IMR-90 (cell line): Measurements from ENCODE around the gene SH2B3. TPM values are rescaled to one million over a fixed set of nuclear protein-coding genes. Genes with fewer than 3 reads are reported as not detected.

Source experiments
- ATAC-seq: fragments of 200-7000 bp; cut with Tn5 transposase; 2 replicates; pipeline ENCODE4 v1.9.1; 2020; ENCODE audit warnings: low read depth, mild to moderate bottlenecking, moderate library complexity
- BruUV-seq: library from RNA; stranded (reverse); fragments of 400-500 nt; replicated peaks from 2 replicates; lab custom pipeline; 2021; lab: Mats Ljungman, UMichigan
- CTCF ChIA-PET: fragments of 300-600 bp; formaldehyde crosslinking; extraction: SDS; loops from one replicate; lab custom pipeline; 2021; ENCODE audit warnings: antibody characterized with exemption; lab: Yijun Ruan, JAX
- POLR2A ChIA-PET: fragments of 300-600 bp; sonication (Branson Sonifier 250); formaldehyde crosslinking; loops from one replicate; lab custom pipeline; 2022; ENCODE audit warnings: antibody characterized with exemption; ENCODE audit not compliant: unreplicated experiment; lab: Charles Lee
- DNase-seq: peaks from one replicate; pipeline ENCODE4 v3.0.0; 2013
- H2AFZ ChIP-seq: replicated peaks from 2 replicates; pipeline ENCODE3; 2013; ENCODE audit warnings: low read length, mild to moderate bottlenecking; ENCODE audit not compliant: poor library complexity
- H2AK5ac ChIP-seq: 2 replicates; pipeline ENCODE4 v1.6.1; 2013; ENCODE audit warnings: low read depth, low read length, inconsistent platforms
- H2AK9ac ChIP-seq: replicated peaks from 2 replicates; pipeline ENCODE3; 2013; ENCODE audit warnings: mild to moderate bottlenecking, low read depth, low read length, moderate library complexity; ENCODE audit not compliant: poor library complexity
- H2BK120ac ChIP-seq: 2 replicates; pipeline ENCODE4 v1.6.1; 2013; ENCODE audit warnings: low read depth, low read length, inconsistent platforms
- H2BK15ac ChIP-seq: 3 replicates; pipeline ENCODE4 v1.6.1; 2013; ENCODE audit warnings: low read depth, low read length, inconsistent platforms
- H2BK20ac ChIP-seq: 2 replicates; pipeline ENCODE4 v1.6.1; 2013; ENCODE audit warnings: low read depth, mild to moderate bottlenecking, inconsistent platforms, low read length, moderate library complexity
- H2BK5ac ChIP-seq: 2 replicates; pipeline ENCODE4 v1.6.1; 2013; ENCODE audit warnings: mild to moderate bottlenecking, low read depth, low read length, inconsistent platforms; ENCODE audit not compliant: poor library complexity, severe bottlenecking
- H3K14ac ChIP-seq: replicated peaks from 2 replicates; pipeline ENCODE4 v1.6.1; 2013; ENCODE audit warnings: low read depth, low read length, inconsistent platforms
- H3K18ac ChIP-seq: 2 replicates; pipeline ENCODE4 v1.6.1; 2013; ENCODE audit warnings: low read depth, low read length, control low read depth
- H3K23ac ChIP-seq: 2 replicates; pipeline ENCODE4 v1.6.1; 2013; ENCODE audit warnings: low read depth, low read length, inconsistent platforms
- H3K27ac ChIP-seq: 2 replicates; pipeline ENCODE4 v1.5.1; 2013; ENCODE audit warnings: mild to moderate bottlenecking, control low read depth, low read length; ENCODE audit not compliant: insufficient read depth
- H3K27me3 ChIP-seq: 2 replicates; pipeline ENCODE4 v1.6.1; 2013; ENCODE audit warnings: low read length; ENCODE audit not compliant: control insufficient read depth, insufficient read depth
- H3K36me3 ChIP-seq: 2 replicates; pipeline ENCODE4 v1.6.1; 2013; ENCODE audit warnings: low read length, mixed read lengths; ENCODE audit not compliant: control insufficient read depth, insufficient read depth
- H3K4ac ChIP-seq: 2 replicates; pipeline ENCODE4 v1.6.1; 2013; ENCODE audit warnings: low read depth, low read length, inconsistent platforms
- H3K4me1 ChIP-seq: 2 replicates; pipeline ENCODE4 v1.6.1; 2013; ENCODE audit warnings: low read length, mixed read lengths; ENCODE audit not compliant: control insufficient read depth, insufficient read depth
- H3K4me2 ChIP-seq: 2 replicates; pipeline ENCODE4 v1.6.1; 2013; ENCODE audit warnings: low read depth, mild to moderate bottlenecking, control low read depth, low read length, moderate library complexity
- H3K4me3 ChIP-seq: 2 replicates; pipeline ENCODE4 v1.5.1; 2013; ENCODE audit warnings: low read depth, mild to moderate bottlenecking, control low read depth, low read length, moderate library complexity; ENCODE audit not compliant: insufficient read depth
- H3K56ac ChIP-seq: 2 replicates; pipeline ENCODE4 v1.6.1; 2013; ENCODE audit warnings: low read length, inconsistent platforms; ENCODE audit not compliant: insufficient read depth; ENCODE audit errors: extremely low read depth
- H3K79me1 ChIP-seq, 2 experiments: 2 replicates each; pipeline ENCODE4 v1.6.1; 2013; ENCODE audit warnings: low read length in 2 of 2, inconsistent platforms in 1 of 2, low read depth in 1 of 2
- H3K9ac ChIP-seq: 2 replicates; pipeline ENCODE4 v1.6.1; 2013; ENCODE audit warnings: low read depth, low read length, control low read depth
- H3K9me1 ChIP-seq: 2 replicates; pipeline ENCODE4 v1.6.1; 2013; ENCODE audit warnings: low read length, inconsistent platforms; ENCODE audit not compliant: insufficient read depth
- H3K9me3 ChIP-seq: 2 replicates; pipeline ENCODE4 v1.6.1; 2013; ENCODE audit warnings: low read length; ENCODE audit not compliant: control insufficient read depth, insufficient read depth
- H4K20me1 ChIP-seq: 2 replicates; pipeline ENCODE4 v1.6.1; 2013; ENCODE audit warnings: low read length, inconsistent platforms; ENCODE audit not compliant: insufficient read depth
- H4K5ac ChIP-seq: 2 replicates; pipeline ENCODE4 v1.6.1; 2013; ENCODE audit warnings: mild to moderate bottlenecking, low read depth, low read length, control low read depth
- H4K8ac ChIP-seq, 2 experiments: 2 replicates each; pipeline ENCODE4 v1.6.1; 2013; ENCODE audit warnings: low read depth in 2 of 2, low read length in 2 of 2, control low read depth in 1 of 2, inconsistent platforms in 1 of 2
- H4K91ac ChIP-seq: 2 replicates; pipeline ENCODE4 v1.6.1; 2013; ENCODE audit warnings: low read depth, low read length, inconsistent platforms; ENCODE audit not compliant: insufficient read depth
- BHLHE40 ChIP-seq: fragments of 150-350 bp; IDR thresholded peaks from 2 replicates; pipeline ENCODE4 v1.6.1; 2016; ENCODE audit warnings: mild to moderate bottlenecking, low read depth, low read length
- CHD1 ChIP-seq: IDR thresholded peaks from 2 replicates; pipeline ENCODE4 v1.6.1; 2012; ENCODE audit warnings: low read depth, low read length, improper control_type of control experiment
- FOS ChIP-seq: fragments of 150-350 bp; IDR thresholded peaks from 2 replicates; pipeline ENCODE4 v1.6.1; 2016; ENCODE audit warnings: low read depth, low read length
- MAFK ChIP-seq: IDR thresholded peaks from 2 replicates; pipeline ENCODE4 v1.6.1; 2012; ENCODE audit warnings: low read depth, low read length, improper control_type of control experiment
- MAZ ChIP-seq: IDR thresholded peaks from 2 replicates; pipeline ENCODE4 v1.6.1; 2012; ENCODE audit warnings: low read depth, mild to moderate bottlenecking, low read length, improper control_type of control experiment, moderate library complexity, borderline replicate concordance
- NFE2L2 ChIP-seq: fragments of 150-350 bp; IDR thresholded peaks from 2 replicates; pipeline ENCODE4 v1.6.1; 2016; ENCODE audit warnings: low read depth, mild to moderate bottlenecking, low read length
- POLR2A ChIP-seq: IDR thresholded peaks from 2 replicates; pipeline ENCODE4 v1.6.1; 2012; ENCODE audit warnings: mild to moderate bottlenecking, low read depth, low read length
- RCOR1 ChIP-seq: IDR thresholded peaks from 2 replicates; pipeline ENCODE4 v1.6.1; 2012; ENCODE audit warnings: mild to moderate bottlenecking, low read length, improper control_type of control experiment; ENCODE audit not compliant: insufficient replicate concordance
- RFX5 ChIP-seq: IDR thresholded peaks from 2 replicates; pipeline ENCODE4 v1.8.0; 2012; ENCODE audit warnings: low read depth, mild to moderate bottlenecking, low read length, moderate library complexity
- SMC3 ChIP-seq: fragments of 150-350 bp; IDR thresholded peaks from 2 replicates; pipeline ENCODE4 v1.6.1; 2016; ENCODE audit warnings: low read depth, mild to moderate bottlenecking, antibody characterized with exemption, low read length, moderate library complexity
- WGBS, 2 experiments: methylation state at CpG; one replicate each; pipeline versions ENCODE4 v1.1.5 to v1.1.7; 2013; ENCODE audit warnings: missing lambda C conversion rate in 2 of 2; ENCODE audit not compliant: insufficient read length in 1 of 2; ENCODE audit errors: extremely low coverage in 2 of 2; 5-methylcytosine and 5-hydroxymethylcytosine counted together
- dilution Hi-C: fragments of 300-500 bp; cut with HindIII; formaldehyde crosslinking; loops from one replicate; pipeline ENCODE4 v1.14.3; 2018; ENCODE audit warnings: low sequenced_read_pairs; ENCODE audit not compliant: unreplicated experiment
- in situ Hi-C: fragments of 300-500 bp; cut with MboI; formaldehyde crosslinking; loops from 3 replicates; pipeline ENCODE4 v1.14.3; 2019; ENCODE audit warnings: low sequenced_read_pairs, inconsistent platforms, mixed read lengths
- intact Hi-C: fragments of 100-400 bp; cut with micrococcal nuclease; formaldehyde crosslinking; loops from 2 replicates; pipeline ENCODE4 v1.10.0; 2022
- polyA plus RNA-seq, 3 experiments: library from polyadenylated mRNA; depleted of rRNA; stranded (reverse); fragments of >200 nt; gene quantifications; 2 replicates each; pipeline ENCODE4 v1.2.3, GENCODE V29; 2012; ENCODE audit warnings: low replicate concordance in 1 of 3
- total RNA-seq: library from RNA; depleted of rRNA; stranded (reverse); fragments of >200 nt; gene quantifications from 2 replicates; pipeline ENCODE4 v1.2.3, GENCODE V29; 2012
- TF ChIP-seq, protein P1 (sequence below): conservative IDR thresholded peaks from 2 replicates; pipeline ENCODE4 v1.5.1; 2012; ENCODE audit warnings: mild to moderate bottlenecking, low read depth, low read length, improper control_type of control experiment
- TF ChIP-seq, protein P2 (sequence below): fragments of 150-350 bp; IDR thresholded peaks from 2 replicates; pipeline ENCODE4 v1.6.1; 2017; ENCODE audit warnings: mild to moderate bottlenecking, antibody characterized with exemption, low read length, low read depth

SH2B3 gene
- total and polyA plus RNA-seq, 2 of the 4 experiments (the other 2 are of a cell fraction), result 9.3 to 20.2 TPM

DNA sequence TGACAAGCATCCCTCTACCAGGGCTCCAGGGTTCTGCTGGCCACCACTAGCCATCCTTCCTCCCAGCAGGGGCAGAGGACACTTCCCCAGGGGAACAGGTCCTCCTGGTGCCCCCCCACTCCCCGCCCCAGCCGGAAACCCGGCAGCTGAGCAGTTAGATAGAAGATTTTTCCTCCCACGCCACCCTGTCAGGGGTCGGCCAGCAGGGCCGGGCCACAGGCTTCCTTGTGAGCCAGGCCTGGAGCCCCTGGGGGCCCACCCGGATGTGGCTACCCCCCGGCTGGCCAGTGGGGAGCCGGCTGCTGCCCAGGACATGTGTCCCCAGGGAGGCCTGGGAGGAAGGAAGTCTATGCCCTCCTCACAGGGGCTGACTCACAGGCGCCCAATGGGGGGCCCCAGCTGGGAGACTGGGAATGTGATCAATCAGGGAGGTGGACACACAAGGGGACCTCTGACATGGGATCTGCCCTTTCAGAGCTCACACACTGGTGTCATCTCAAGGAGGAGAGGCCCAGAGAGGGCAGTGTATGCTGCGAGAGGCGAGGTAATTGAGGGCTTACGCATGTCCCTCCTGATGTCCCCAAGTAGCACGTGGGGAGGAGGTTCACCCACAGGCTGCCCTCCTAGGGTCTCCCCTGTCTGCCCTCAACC is 4.2 kb downstream of the SH2B3 start:
- H3K56ac ChIP-seq, result peak overlapping the region; percentile 5; the same call in 1 of the 2 replicates
- no TSS peak for BruUV-seq
- peaks cover 28% of the 10 kb centered on the region for H3K9me1 ChIP-seq
- no peak overlapping the region for H3K4me3 ChIP-seq
- dilution Hi-C loops (no loop called here), in situ Hi-C loops (no loop called here), intact Hi-C loops (no loop called here)
- peak overlapping the region; percentile 96 for H3K4ac ChIP-seq
- peak overlapping the region; percentile 22 for H3K4me2 ChIP-seq
- peak overlapping the region; percentile 10 for H3K18ac ChIP-seq
- ATAC-seq (peak; percentile 2), DNase-seq (peak; percentile 67)
- H3K14ac ChIP-seq, result peak overlapping the region; percentile 34
- ChIA-PET CTCF (interaction anchor here (0.7 to 4.1 kb wide), 2 partner anchors 13 to 808 kb away, joined by 3 to 21 read pairs; no protein-coding TSS in a partner anchor), POLR2A (no interaction called here)
- H4K5ac ChIP-seq, result peak overlapping the region; percentile 74
- peak overlapping the region; percentile 96 for H2AK5ac ChIP-seq
- TF ChIP-seq FOS (peak; percentile 36; the same call in 1 of the 2 replicates), RCOR1 (no peak), POLR2A (no peak), SMC3 (no peak), NFE2L2 (no peak), MAZ (peak; percentile 39; the same call in 1 of the 2 replicates), CHD1 (no peak), RFX5 (no peak), BHLHE40 (no peak), MAFK (no peak)
- TF ChIP-seq, protein P1, sequence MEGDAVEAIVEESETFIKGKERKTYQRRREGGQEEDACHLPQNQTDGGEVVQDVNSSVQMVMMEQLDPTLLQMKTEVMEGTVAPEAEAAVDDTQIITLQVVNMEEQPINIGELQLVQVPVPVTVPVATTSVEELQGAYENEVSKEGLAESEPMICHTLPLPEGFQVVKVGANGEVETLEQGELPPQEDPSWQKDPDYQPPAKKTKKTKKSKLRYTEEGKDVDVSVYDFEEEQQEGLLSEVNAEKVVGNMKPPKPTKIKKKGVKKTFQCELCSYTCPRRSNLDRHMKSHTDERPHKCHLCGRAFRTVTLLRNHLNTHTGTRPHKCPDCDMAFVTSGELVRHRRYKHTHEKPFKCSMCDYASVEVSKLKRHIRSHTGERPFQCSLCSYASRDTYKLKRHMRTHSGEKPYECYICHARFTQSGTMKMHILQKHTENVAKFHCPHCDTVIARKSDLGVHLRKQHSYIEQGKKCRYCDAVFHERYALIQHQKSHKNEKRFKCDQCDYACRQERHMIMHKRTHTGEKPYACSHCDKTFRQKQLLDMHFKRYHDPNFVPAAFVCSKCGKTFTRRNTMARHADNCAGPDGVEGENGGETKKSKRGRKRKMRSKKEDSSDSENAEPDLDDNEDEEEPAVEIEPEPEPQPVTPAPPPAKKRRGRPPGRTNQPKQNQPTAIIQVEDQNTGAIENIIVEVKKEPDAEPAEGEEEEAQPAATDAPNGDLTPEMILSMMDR, result no peak
- TF ChIP-seq, protein P2, sequence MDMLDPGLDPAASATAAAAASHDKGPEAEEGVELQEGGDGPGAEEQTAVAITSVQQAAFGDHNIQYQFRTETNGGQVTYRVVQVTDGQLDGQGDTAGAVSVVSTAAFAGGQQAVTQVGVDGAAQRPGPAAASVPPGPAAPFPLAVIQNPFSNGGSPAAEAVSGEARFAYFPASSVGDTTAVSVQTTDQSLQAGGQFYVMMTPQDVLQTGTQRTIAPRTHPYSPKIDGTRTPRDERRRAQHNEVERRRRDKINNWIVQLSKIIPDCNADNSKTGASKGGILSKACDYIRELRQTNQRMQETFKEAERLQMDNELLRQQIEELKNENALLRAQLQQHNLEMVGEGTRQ, result 0 out of 2 replicates have a peak, but pooled peaks have one; percentile 3
- no peaks in the 10 kb centered on the region; the same call in 1 of the 2 replicates for H3K36me3 ChIP-seq
- peaks cover 47% of the 10 kb centered on the region for H4K20me1 ChIP-seq
- H3K9me3 ChIP-seq, result no peaks in the 10 kb centered on the region
- H2AK9ac ChIP-seq, result peak overlapping the region; percentile 88
- 60% methylated on average over 1 of the region's 14 CpGs; no CpG with 5 or more reads in 1 of the 2 experiments for WGBS, 2 experiments
- peak overlapping the region; percentile 39 for H2AFZ ChIP-seq
- peaks cover 17 to 83% of the 10 kb centered on the region in 2 experiments; a peak in 3 of 4 replicates for H3K79me1 ChIP-seq
- peak overlapping the region; percentile 37; the same call in 1 of the 2 replicates for H3K9ac ChIP-seq
- H3K27me3 ChIP-seq, result no peaks in the 10 kb centered on the region
- H2BK20ac ChIP-seq, result peak overlapping the region; percentile 85; the same call in 1 of the 2 replicates
- H3K23ac ChIP-seq, result peak overlapping the region; percentile 89
- peak overlapping the region; percentile 84 for H2BK5ac ChIP-seq
- peaks cover 41% of the 10 kb centered on the region for H3K4me1 ChIP-seq
- H2BK15ac ChIP-seq, result peak overlapping the region; percentile 96; the same call in 2 of the 3 replicates
- H4K91ac ChIP-seq, result peak overlapping the region; percentile 75
- peak overlapping the region; percentile 72 for H3K27ac ChIP-seq
- H2BK120ac ChIP-seq, result peak overlapping the region; percentile 90
- peak overlapping the region; percentile 74 to 87 for H4K8ac ChIP-seq
